ENCODE results near the gene TRIP11. TPM values are rescaled to one million over a fixed set of nuclear protein-coding genes. Genes with fewer than 3 reads are reported as not detected.

TRIP11 gene
- polyA plus RNA-seq, 12 donors: 19.5 to 33.9 (median 25.9) TPM; not detected in 1

- peak; percentile 90 for DNase-seq
These were observed 114.7 kb downstream of the TRIP11 start for GRCh38 chr14:91925001-91925726.

GRCh38 chr14:91920526-91920925, 119.3 kb downstream of the TRIP11 start:
- no peak for DNase-seq

GRCh38 chr14:91919814-91920213, 120.0 kb downstream of the TRIP11 start:
- no peak for DNase-seq

GRCh38 chr14:91918186-91918883, 121.5 kb downstream of the TRIP11 start:
- DNase-seq: no peak

Other genes starting within 250 kb of the TRIP11 start
- 10 to 100 TPM in 3 of 12 donors, 1 to 10 TPM in 8, not detected in 1; 1.8 to 26.8 (median 4.8) TPM for gene TC2N, start 172.5 kb downstream of the TRIP11 start, polyA plus RNA-seq (ENCODE audit: insufficient read length in 12 of 12)
- gene FBLN5, start 92.4 kb downstream of the TRIP11 start, polyA plus RNA-seq (ENCODE audit: insufficient read length in 12 of 12): 100 to 1,000 TPM in 3 of 12 donors, 10 to 100 TPM in 8, not detected in 1; 72.2 to 129 (median 86.7) TPM
- gene ATXN3, start 66.5 kb upstream of the TRIP11 start, polyA plus RNA-seq (ENCODE audit: insufficient read length in 12 of 12): 10 to 100 TPM in 11 of 12 donors, not detected in 1; 13.8 to 42.8 (median 19.6) TPM
- 100 to 1,000 TPM in 9 of 12 donors, 10 to 100 TPM in 2, not detected in 1; 91.6 to 238 (median 117) TPM for gene NDUFB1, start 81.6 kb upstream of the TRIP11 start, polyA plus RNA-seq (ENCODE audit: insufficient read length in 12 of 12)
- 10 to 100 TPM in 11 of 12 donors, not detected in 1; 17.8 to 58.7 (median 46.2) TPM for gene CPSF2, start 81.9 kb upstream of the TRIP11 start, polyA plus RNA-seq (ENCODE audit: insufficient read length in 12 of 12)